NAMALWA (cell line): ENCODE results near the gene HCAR1.
A peak's percentile ranks its signal among the peaks of the same experiment; 100 is the strongest.
"Not testable (repeated sequence)": the region's sequence is repeated elsewhere in the genome, so short reads cannot be mapped to it uniquely, and the experiment has no call there.

Experiments
- DNase-seq: peaks from one replicate; pipeline ENCODE4 v3.0.0-alpha.2; 2015; ENCODE audit warnings: low spot score

The HCAR1 gene, protein sequence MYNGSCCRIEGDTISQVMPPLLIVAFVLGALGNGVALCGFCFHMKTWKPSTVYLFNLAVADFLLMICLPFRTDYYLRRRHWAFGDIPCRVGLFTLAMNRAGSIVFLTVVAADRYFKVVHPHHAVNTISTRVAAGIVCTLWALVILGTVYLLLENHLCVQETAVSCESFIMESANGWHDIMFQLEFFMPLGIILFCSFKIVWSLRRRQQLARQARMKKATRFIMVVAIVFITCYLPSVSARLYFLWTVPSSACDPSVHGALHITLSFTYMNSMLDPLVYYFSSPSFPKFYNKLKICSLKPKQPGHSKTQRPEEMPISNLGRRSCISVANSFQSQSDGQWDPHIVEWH

GRCh38 chr12:122730215-122731014 lies at the start of gene HCAR1:
TSS of gene HCAR1 (minus strand) at chr12:122730844. CDS start at chr12:122730339, 505 bp downstream.
- DNase-seq, result no peak

- no peak for DNase-seq
Observed at GRCh38 chr12:122757568-122757967, 26.9 kb upstream of the HCAR1 start.

DNA sequence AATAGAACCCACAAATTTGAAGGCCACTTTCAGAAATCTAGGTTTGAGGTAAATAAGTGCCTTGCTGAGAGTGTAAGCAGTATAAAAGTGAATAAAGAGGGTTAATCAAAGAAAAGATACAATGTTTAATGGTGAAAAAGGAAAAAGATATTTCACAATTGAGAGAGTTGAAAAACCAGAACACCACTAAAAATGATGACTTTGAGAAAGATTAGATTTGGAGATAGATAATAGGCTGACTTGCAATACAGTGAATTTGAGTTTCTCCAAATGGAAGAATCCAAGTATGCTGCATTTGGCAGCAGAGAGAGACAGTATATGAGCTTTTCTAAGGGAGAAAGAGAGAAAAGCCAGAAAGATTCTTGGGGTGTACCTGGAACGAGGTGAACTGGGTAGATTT lies 24.1 kb upstream of the HCAR1 start:
- no peak for DNase-seq

DNA sequence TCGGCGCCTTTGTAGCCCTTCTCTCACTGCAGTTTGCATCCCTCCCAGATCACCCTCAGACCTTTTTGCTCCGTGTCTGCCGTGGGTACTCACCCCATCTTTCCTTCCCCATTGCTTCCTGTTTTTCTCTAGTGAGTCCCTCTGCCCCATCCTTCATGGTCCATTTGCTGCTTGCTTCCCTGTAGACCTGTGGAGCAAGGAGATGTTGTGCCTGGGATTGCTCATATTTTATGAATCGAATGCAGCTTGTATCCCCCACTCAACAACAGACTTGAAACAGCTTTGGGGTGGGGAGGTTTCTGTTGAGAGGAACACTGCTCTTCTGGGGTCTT lies 22.6 kb upstream of the HCAR1 start:
- DNase-seq, result peak; percentile 43

GRCh38 chr12:122752464-122753318 lies 22.0 kb upstream of the HCAR1 start, which contains the start of gene DENR:
TSS of gene DENR (plus strand) at chr12:122752824. CDS start at chr12:122753702, 878 bp downstream.
- peak; percentile 99 for DNase-seq

DNA sequence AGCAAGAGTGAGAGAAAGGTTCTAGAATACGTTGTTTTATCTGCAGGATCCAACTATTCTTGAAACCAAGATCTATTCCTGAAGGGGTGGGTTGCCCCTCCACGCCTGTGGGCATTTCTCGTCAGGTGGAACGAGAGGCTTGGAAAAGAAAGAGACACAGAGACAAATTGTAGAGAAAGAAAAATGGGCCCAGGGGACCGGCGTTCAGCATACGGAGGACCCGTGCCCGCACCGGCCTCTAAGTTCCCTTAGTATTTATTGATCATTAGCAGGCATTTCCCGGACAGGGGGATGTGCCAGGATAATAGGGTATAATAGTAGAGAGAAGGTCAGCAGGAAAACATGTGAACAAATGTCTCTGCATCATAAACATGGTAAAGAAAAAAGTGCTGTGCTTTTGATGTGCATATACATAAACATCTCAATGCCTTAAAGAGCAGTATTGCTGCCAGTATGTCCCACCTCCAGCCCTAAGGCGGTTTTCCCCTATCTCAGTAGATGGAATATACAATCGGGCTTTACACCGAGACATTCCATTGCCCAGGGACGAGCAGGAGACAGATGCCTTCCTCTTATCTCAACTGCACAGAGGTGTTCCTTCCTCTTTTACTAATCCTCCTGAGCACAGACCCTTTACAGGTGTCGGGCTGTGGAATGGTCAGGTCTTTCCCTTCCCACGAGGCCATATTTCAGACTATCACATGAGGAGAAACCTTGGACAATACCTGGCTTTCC lies 20.3 kb upstream of the HCAR1 start:
- not testable (repeated sequence) for DNase-seq

GRCh38 chr12:122749569-122750332 lies 19.1 kb upstream of the HCAR1 start:
- peak; percentile 23 for DNase-seq

- DNase-seq, result no peak
Observed at GRCh38 chr12:122747224-122748135, 16.8 kb upstream of the HCAR1 start.

DNA sequence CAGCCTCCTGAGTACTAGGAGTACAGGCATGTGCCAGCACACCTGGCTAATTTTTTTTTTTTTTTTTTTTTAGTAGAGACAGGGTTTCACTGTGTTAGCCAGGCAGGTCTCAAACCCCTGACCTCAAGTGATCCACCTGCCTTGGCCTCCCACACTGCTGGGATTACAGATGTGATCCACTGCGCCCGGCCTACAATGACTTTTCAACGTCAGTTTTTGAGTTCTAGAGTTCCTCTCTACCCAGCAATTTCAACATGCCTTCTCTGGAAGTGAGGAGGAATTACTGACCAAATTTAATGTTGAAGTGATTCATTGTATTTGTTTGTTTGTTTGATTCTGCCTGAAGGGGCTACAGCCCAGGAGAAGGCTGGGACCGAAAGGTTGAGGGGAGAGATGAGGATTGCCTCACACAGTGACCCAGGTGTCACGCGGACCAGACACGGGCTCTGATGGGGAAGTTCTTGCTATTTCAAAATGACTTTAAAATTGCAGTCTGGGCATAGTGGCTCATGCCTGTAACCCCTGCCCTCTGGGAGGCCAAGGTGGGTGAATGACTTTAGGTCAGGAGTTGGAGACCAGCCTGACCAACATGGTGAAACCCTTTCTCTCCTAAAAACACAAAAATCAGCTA lies 13.4 kb upstream of the HCAR1 start:
- no peak for DNase-seq

GRCh38 chr12:122740351-122740750 lies 9.7 kb upstream of the HCAR1 start:
- no peak for DNase-seq

GRCh38 chr12:122738571-122738970 lies 7.9 kb upstream of the HCAR1 start:
- DNase-seq, result no peak

- no peak for DNase-seq
Observed at GRCh38 chr12:122732611-122733010, 2.0 kb upstream of the HCAR1 start.

- no peak for DNase-seq
Observed at GRCh38 chr12:122732170-122732569, 1.5 kb upstream of the HCAR1 start.

DNA sequence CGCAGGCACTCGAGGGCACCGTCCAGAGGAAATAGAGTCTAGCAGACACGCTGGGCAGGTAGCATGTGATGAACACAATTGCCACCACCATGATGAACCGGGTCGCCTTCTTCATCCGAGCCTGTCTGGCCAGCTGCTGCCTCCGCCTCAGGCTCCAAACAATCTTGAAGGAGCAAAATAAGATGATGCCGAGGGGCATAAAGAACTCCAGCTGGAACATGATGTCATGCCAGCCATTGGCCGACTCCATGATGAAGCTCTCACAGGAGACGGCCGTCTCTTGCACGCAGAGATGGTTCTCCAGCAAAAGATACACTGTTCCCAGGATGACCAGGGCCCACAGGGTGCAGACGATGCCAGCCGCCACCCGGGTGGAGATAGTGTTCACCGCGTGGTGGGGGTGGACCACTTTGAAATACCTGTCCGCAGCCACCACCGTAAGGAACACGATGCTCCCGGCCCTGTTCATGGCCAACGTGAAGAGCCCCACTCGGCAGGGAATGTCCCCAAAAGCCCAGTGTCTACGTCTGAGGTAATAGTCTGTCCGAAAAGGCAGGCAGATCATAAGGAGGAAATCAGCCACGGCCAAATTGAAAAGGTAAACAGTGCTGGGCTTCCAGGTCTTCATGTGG lies 945 bp downstream of the HCAR1 start:
- no peak for DNase-seq

DNA sequence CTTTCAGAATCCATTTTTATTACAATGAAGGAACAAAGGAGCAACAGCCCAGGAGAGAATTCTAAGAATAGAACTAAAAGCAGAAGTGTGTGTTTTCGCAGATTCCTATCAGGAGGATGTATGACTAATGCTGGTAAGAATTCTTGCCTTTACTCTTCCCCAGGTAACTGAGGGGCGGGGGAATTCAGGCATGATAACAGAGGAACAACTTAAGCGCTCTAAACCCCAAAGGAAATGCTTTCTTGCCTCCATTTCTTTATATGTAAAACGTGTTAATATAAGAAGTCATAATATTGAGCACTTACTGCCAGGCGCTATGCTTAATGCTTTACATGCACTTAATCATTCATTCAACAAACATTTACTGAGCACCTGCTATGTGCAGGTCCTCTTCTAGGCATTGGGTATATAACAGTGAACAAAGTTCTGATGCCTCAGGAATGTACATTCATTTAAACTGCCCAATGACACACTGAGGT lies 4.5 kb downstream of the HCAR1 start:
- no peak for DNase-seq

DNA sequence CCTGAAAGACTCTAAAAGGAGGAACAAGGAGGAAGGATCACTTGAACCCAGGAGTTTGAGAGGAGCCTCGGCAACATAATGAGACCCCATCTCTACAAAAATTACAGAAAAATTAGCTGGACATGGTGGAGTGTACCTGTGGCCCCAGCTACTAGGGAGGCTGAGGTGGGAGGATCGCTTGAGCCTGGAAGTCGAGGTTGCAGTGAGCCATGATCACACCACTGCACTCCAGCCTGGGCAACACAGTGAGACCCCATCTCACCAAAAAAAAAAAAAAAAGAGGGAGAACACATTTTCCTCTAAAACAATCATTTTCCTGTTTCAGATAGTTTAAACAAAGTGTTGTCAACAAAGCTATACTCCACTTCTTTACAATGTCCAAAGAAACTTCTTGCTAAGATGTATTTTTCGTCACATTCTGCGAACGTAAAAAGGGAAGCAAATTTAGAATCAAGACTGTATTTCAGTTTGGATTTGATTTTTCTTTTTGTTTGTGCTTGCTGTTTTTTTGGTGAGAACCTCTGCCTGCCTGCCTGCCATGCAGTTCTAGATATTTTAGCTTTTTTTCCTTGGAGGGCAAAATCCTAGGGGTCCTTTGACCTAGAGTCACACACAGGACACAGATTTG lies 5.1 kb downstream of the HCAR1 start:
- no peak for DNase-seq

- peak; percentile 45 for DNase-seq
Observed at GRCh38 chr12:122724641-122725243, 5.9 kb downstream of the HCAR1 start.

DNA sequence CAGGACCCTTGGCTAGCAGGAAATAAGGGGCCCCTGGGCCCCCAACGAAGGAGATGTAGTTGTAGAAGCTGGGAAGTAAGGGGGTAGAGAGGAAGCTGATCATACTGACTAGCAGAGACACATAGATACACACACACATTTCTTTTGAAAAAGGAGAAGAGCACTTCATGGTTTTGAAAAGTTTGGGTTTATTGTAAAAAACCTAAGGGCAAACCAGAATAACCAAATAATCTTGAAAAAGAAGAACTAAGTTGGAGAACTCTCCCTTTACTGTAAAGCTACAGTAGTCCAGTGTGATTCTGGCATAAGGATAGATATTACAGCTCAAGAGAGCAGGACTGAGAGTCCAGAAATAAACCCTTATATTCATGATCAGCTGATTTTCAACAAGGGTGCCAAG lies 8.3 kb downstream of the HCAR1 start:
- DNase-seq, result no peak
